Uterus (tissue), 4 donors: ENCODE results near the gene CGN. TPM values are rescaled to one million over a fixed set of nuclear protein-coding genes. Genes with fewer than 3 reads are reported as not detected.

Source experiments
- DNase-seq, 2 donors: peaks; one replicate each; pipeline ENCODE4 v3.0.0-alpha.2; 2019 to 2020
- H3K27ac ChIP-seq, 2 donors: fragments of 200-600 bp; sonication (generic); 1 replicate in 1 of 2; 2 replicates in 1 of 2; pipeline ENCODE4 v1.5.1; 2016 to 2018
- H3K27me3 ChIP-seq, 2 donors: fragments of 200-600 bp; sonication (generic); one replicate each; pipeline ENCODE4 v1.5.1; 2018 to 2019; ENCODE audit warnings: control low read depth in 1 of 2
- H3K36me3 ChIP-seq, 2 donors: fragments of 200-600 bp; sonication (generic); one replicate each; pipeline ENCODE4 v1.5.1; 2019; ENCODE audit warnings: control low read depth in 1 of 2
- H3K4me1 ChIP-seq, 2 donors: fragments of 200-600 bp; sonication (generic); one replicate each; pipeline ENCODE4 v1.5.1; 2018 to 2019; ENCODE audit warnings: control low read depth in 1 of 2
- H3K4me3 ChIP-seq, 2 donors: fragments of 200-600 bp; sonication (generic); 1 replicate in 1 of 2; 2 replicates in 1 of 2; pipeline ENCODE4 v1.5.1; 2018 to 2019; ENCODE audit warnings: mild to moderate bottlenecking in 1 of 2
- H3K9me3 ChIP-seq, 2 donors: fragments of 200-600 bp; sonication (generic); one replicate each; pipeline ENCODE4 v1.5.1; 2019; ENCODE audit warnings: control low read depth in 1 of 2
- CTCF ChIP-seq, 4 experiments: fragments of 200-600 bp in 2 of 4; fragments of 450-650 bp in 2 of 4; sonication (generic) in 2 of 4; IDR thresholded peaks; one replicate each; pipeline ENCODE4 v1.5.1; 2016 to 2019; ENCODE audit warnings: antibody characterized with exemption in 4 of 4, mild to moderate bottlenecking in 2 of 4, moderate library complexity in 1 of 4
- POLR2A ChIP-seq, 2 donors: fragments of 450-650 bp; IDR thresholded peaks; one replicate each; pipeline ENCODE4 v1.6.1; 2016; ENCODE audit warnings: antibody characterized with exemption in 2 of 2, mild to moderate bottlenecking in 1 of 2, moderate library complexity in 1 of 2
- intact Hi-C: fragments of 100-400 bp; cut with DNase I; formaldehyde crosslinking; loops from one replicate; pipeline ENCODE4 v1.15.1; 2023; ENCODE audit warnings: low total_unique reads
- total RNA-seq, 4 donors: library from RNA; depleted of rRNA in 3 of 4; stranded (reverse); fragments of >200 nt in 3 of 4; gene quantifications; one replicate each; pipeline versions ENCODE4 v1.1.0 to v1.2.4, GENCODE V29; 2014 to 2023
- donor health status: DM: yes; HTN: yes; CAD: no.

The CGN gene
- total RNA-seq, 4 donors from 2014 or later: under 0.01 to 7.3 (median 0.85) TPM

GRCh38 chr1:151535326-151536271, 24.4 kb downstream of the CGN start:
- H3K36me3 ChIP-seq: no peaks in the 10 kb centered on the region
- no peak for DNase-seq
- TF ChIP-seq CTCF (IDR thresholded peaks at IDR 0.05): no peak
- no peak for TF ChIP-seq POLR2A (IDR thresholded peaks at IDR 0.05)
- H3K4me3 ChIP-seq: no peak overlapping the region
- no peaks in the 10 kb centered on the region for H3K9me3 ChIP-seq
- no peaks in the 10 kb centered on the region for H3K4me1 ChIP-seq
- H3K27me3 ChIP-seq: no peaks in the 10 kb centered on the region
- intact Hi-C loops: no loop called here
- no peak overlapping the region for H3K27ac ChIP-seq

- TF ChIP-seq CTCF (IDR thresholded peaks at IDR 0.05): no peak
- no peak for TF ChIP-seq POLR2A (IDR thresholded peaks at IDR 0.05)
- intact Hi-C loops: no loop called here
- peaks cover 0 to 4% of the 10 kb centered on the region in 2 donors for H3K4me1 ChIP-seq
- H3K4me3 ChIP-seq: no peak overlapping the region
- DNase-seq: no peak
- H3K9me3 ChIP-seq: no peaks in the 10 kb centered on the region
- no peaks in the 10 kb centered on the region for H3K36me3 ChIP-seq
- H3K27me3 ChIP-seq: no peaks in the 10 kb centered on the region
- H3K27ac ChIP-seq: no peak overlapping the region
Observed at GRCh38 chr1:151536499-151536898, 25.3 kb downstream of the CGN start.

GRCh38 chr1:151537112-151537511, 25.9 kb downstream of the CGN start:
- DNase-seq: peak in 1 of 2 donors; percentile 33
- intact Hi-C loops: no loop called here

GRCh38 chr1:151539321-151540020, 28.3 kb downstream of the CGN start:
- H3K9me3 ChIP-seq: no peaks in the 10 kb centered on the region
- H3K27me3 ChIP-seq: no peaks in the 10 kb centered on the region
- peak; percentile 71 to 81 for DNase-seq
- no peaks in the 10 kb centered on the region for H3K36me3 ChIP-seq
- H3K4me3 ChIP-seq: peak overlapping the region; percentile 61 to 76
- TF ChIP-seq POLR2A (IDR thresholded peaks at IDR 0.05) (no peak), CTCF (IDR thresholded peaks at IDR 0.05) (no peak)
- H3K27ac ChIP-seq: peak overlapping the region; percentile 67 to 86
- H3K4me1 ChIP-seq: peaks cover 0 to 4% of the 10 kb centered on the region in 2 donors
- intact Hi-C loops: no loop called here

More at GRCh38 chr1:151537112-151537511, 25.9 kb downstream of the CGN start:
- Histone ChIP-seq H3K27ac (no peak overlapping the region), H3K4me3 (no peak overlapping the region), H3K27me3 (no peaks in the 10 kb centered on the region), H3K9me3 (no peaks in the 10 kb centered on the region), H3K4me1 (peaks cover 0 to 4% of the 10 kb centered on the region in 2 donors), H3K36me3 (no peaks in the 10 kb centered on the region)
- TF ChIP-seq POLR2A (IDR thresholded peaks at IDR 0.05): no peak
- no peak for TF ChIP-seq CTCF (IDR thresholded peaks at IDR 0.05)
